HCT116 (cell line): Measurements from ENCODE around the gene INPP4A. TPM values are rescaled to one million over a fixed set of nuclear protein-coding genes. Genes with fewer than 3 reads are reported as not detected.

Experiments
- ATAC-seq: fragments of 200-7000 bp; cut with Tn5 transposase; 2 replicates; pipeline ENCODE4 v1.9.1; 2020; ENCODE audit warnings: mild to moderate bottlenecking, moderate library complexity
- BruUV-seq: library from RNA; stranded (reverse); fragments of 400-500 nt; replicated peaks from 2 replicates; lab custom pipeline; 2021; lab: Mats Ljungman, UMichigan
- CTCF ChIA-PET: fragments of 300-600 bp; sonication (Branson Sonifier 250); formaldehyde crosslinking; loops from one replicate; lab custom pipeline; 2021; ENCODE audit warnings: antibody characterized with exemption; lab: Charles Lee
- POLR2A ChIA-PET: fragments of 300-600, 350-600 bp; sonication (Branson Sonifier 250); formaldehyde crosslinking; loops from one replicate; lab custom pipeline; 2021; ENCODE audit warnings: antibody characterized with exemption; lab: Charles Lee
- RAD21 ChIA-PET, 2 experiments: fragments of 300-600 bp; sonication (Branson Sonifier 250); formaldehyde crosslinking; loops; one replicate each; lab custom pipeline; 2023; ENCODE audit warnings: low total read pairs in 2 of 2; ENCODE audit not compliant: uncharacterized antibody in 2 of 2, unreplicated experiment in 2 of 2, low non-redundant PET in 1 of 2; lab: Charles Lee
- DNase-seq: peaks from one replicate; pipeline ENCODE4 v3.0.0-alpha.2; 2010; ENCODE audit warnings: low read depth, low spot score
- H2AFZ ChIP-seq: fragments of 200-600 bp; shearing (Covaris generic), sonication (generic); 2 replicates; pipeline ENCODE4 v1.6.1; 2017; ENCODE audit warnings: low read depth, mixed run types, mixed read lengths, antibody characterized with exemption, low read length; ENCODE audit not compliant: poor library complexity, severe bottlenecking
- H3K27ac ChIP-seq: 2 replicates; pipeline ENCODE4 v1.5.1; 2012; ENCODE audit warnings: low read depth, low read length
- H3K27me3 ChIP-seq: fragments of 200-600 bp; sonication (generic); 2 replicates; pipeline ENCODE4 v1.6.1; 2016; ENCODE audit warnings: mixed run types, low read length, mixed read lengths; ENCODE audit not compliant: insufficient read depth
- H3K36me3 ChIP-seq, 2 experiments: fragments of 200-500 bp in 1 of 2; fragments of 200-600 bp in 1 of 2; sonication (Bioruptor generic) in 1 of 2; sonication (generic) in 1 of 2; 2 replicates each; pipeline versions ENCODE4 v1.5.1 to v1.6.1; 2014 to 2016; ENCODE audit warnings: low read length in 2 of 2, inconsistent platforms in 1 of 2, mixed read lengths in 1 of 2, mixed run types in 1 of 2; ENCODE audit not compliant: insufficient read depth in 2 of 2, control insufficient read depth in 1 of 2
- H3K4me1 ChIP-seq, 2 experiments: fragments of 200-600 bp in 1 of 2; sonication (generic) in 1 of 2; 2 replicates each; pipeline versions ENCODE4 v1.5.1 to v1.6.1; 2012 to 2017; ENCODE audit warnings: low read length in 2 of 2, inconsistent platforms in 1 of 2, mild to moderate bottlenecking in 1 of 2, mixed read lengths in 1 of 2, mixed run types in 1 of 2, moderate library complexity in 1 of 2; ENCODE audit not compliant: insufficient read depth in 2 of 2, control insufficient read depth in 1 of 2
- H3K4me2 ChIP-seq: fragments of 200-600 bp; sonication (generic); 2 replicates; pipeline ENCODE4 v1.6.1; 2017; ENCODE audit warnings: mixed run types, low read length, mixed read lengths
- H3K4me3 ChIP-seq, 2 experiments: fragments of 200-600 bp in 1 of 2; sonication (generic) in 1 of 2; replicated peaks in 1 of 2; 2 replicates each; pipeline ENCODE4 v1.5.1; 2011 to 2016; ENCODE audit warnings: low read length in 2 of 2, control low read depth in 1 of 2, low read depth in 1 of 2, mild to moderate bottlenecking in 1 of 2, mixed read lengths in 1 of 2, mixed run types in 1 of 2
- H3K79me2 ChIP-seq: fragments of 200-600 bp; sonication (generic); 2 replicates; pipeline ENCODE4 v1.6.1; 2017; ENCODE audit warnings: mild to moderate bottlenecking, mixed run types, low read length, moderate library complexity, mixed read lengths; ENCODE audit not compliant: insufficient read depth
- H3K9ac ChIP-seq: fragments of 200-600 bp; sonication (generic); 2 replicates; pipeline ENCODE4 v1.6.1; 2016; ENCODE audit warnings: low read length, mixed read lengths
- H3K9me2 ChIP-seq: fragments of 200-600 bp; sonication (generic), shearing (Covaris generic); 2 replicates; pipeline ENCODE4 v1.6.1; 2017; ENCODE audit warnings: mixed run types, mild to moderate bottlenecking, moderate library complexity; ENCODE audit not compliant: insufficient read depth
- H3K9me3 ChIP-seq, 2 experiments: fragments of 200-500 bp in 1 of 2; fragments of 200-600 bp in 1 of 2; sonication (Bioruptor generic) in 1 of 2; sonication (generic) in 1 of 2; 2 replicates each; pipeline ENCODE4 v1.6.1; 2014 to 2017; ENCODE audit warnings: low read length in 2 of 2, mixed read lengths in 2 of 2, inconsistent platforms in 1 of 2, low read depth in 1 of 2, mild to moderate bottlenecking in 1 of 2, mixed run types in 1 of 2, moderate library complexity in 1 of 2; ENCODE audit not compliant: control insufficient read depth in 1 of 2, insufficient read depth in 1 of 2
- H4K20me1 ChIP-seq: fragments of 200-600 bp; sonication (generic), shearing (Covaris generic); 2 replicates; pipeline ENCODE4 v1.6.1; 2017; ENCODE audit warnings: mixed run types, mild to moderate bottlenecking, moderate library complexity; ENCODE audit not compliant: insufficient read depth
- CBX3 ChIP-seq: IDR thresholded peaks from 2 replicates; pipeline ENCODE4 v1.6.1; 2012; ENCODE audit warnings: low read depth
- CEBPB ChIP-seq: IDR thresholded peaks from 2 replicates; pipeline ENCODE4 v1.6.1; 2012; ENCODE audit warnings: low read depth
- EGR1 ChIP-seq: IDR thresholded peaks from 2 replicates; pipeline ENCODE4 v1.6.1; 2012; ENCODE audit warnings: low read depth
- ELF1 ChIP-seq: IDR thresholded peaks from 2 replicates; pipeline ENCODE4 v1.6.1; 2012; ENCODE audit warnings: low read depth, borderline replicate concordance
- EZH2 ChIP-seq: fragments of 200-600 bp; sonication (generic); IDR thresholded peaks from 2 replicates; pipeline ENCODE4 v1.6.1; 2017; ENCODE audit warnings: antibody characterized with exemption, mixed run types
- EZH2phosphoT487 ChIP-seq: fragments of 200-600 bp; IDR thresholded peaks from 2 replicates; pipeline ENCODE4 v1.6.1; 2018; ENCODE audit warnings: antibody characterized with exemption, borderline replicate concordance
- JUND ChIP-seq: IDR thresholded peaks from 2 replicates; pipeline ENCODE4 v1.6.1; 2012
- RAD21 ChIP-seq: IDR thresholded peaks from 2 replicates; pipeline ENCODE4 v1.6.1; 2012; ENCODE audit warnings: low read depth, mild to moderate bottlenecking
- SIN3A ChIP-seq: IDR thresholded peaks from 2 replicates; pipeline ENCODE4 v1.6.1; 2012; ENCODE audit warnings: low read depth
- SRF ChIP-seq: IDR thresholded peaks from 2 replicates; pipeline ENCODE4 v1.6.1; 2012; ENCODE audit warnings: low read depth
- TCF7L2 ChIP-seq: IDR thresholded peaks from 2 replicates; pipeline ENCODE4 v1.7.0; 2011; ENCODE audit warnings: borderline replicate concordance, inconsistent platforms; ENCODE audit not compliant: insufficient read depth, insufficient read length; ENCODE audit errors: extremely low read depth
- ZFX ChIP-seq: fragments of 450-650 bp; IDR thresholded peaks from 2 replicates; pipeline ENCODE4 v1.6.1; 2017
- ZNF274 ChIP-seq: fragments of 200-500 bp; sonication (Bioruptor generic); IDR thresholded peaks from 2 replicates; pipeline ENCODE4 v1.6.1; 2014; ENCODE audit warnings: mild to moderate bottlenecking, low read depth, low read length, inconsistent platforms
- intact Hi-C: fragments of 100-400 bp; cut with micrococcal nuclease; formaldehyde crosslinking; loops from 2 replicates; pipeline ENCODE4 v1.10.0; 2022
- total RNA-seq: library from RNA; stranded (reverse); gene quantifications from one replicate; pipeline ENCODE4 v1.2.1, GENCODE V29; 2021; ENCODE audit not compliant: unreplicated experiment
- TF ChIP-seq, protein P1 (sequence below): IDR thresholded peaks from 2 replicates; pipeline ENCODE4 v1.6.1; 2012

INPP4A gene
- total RNA-seq, 1 experiment from 2014 or later = 18.5 TPM

DNA sequence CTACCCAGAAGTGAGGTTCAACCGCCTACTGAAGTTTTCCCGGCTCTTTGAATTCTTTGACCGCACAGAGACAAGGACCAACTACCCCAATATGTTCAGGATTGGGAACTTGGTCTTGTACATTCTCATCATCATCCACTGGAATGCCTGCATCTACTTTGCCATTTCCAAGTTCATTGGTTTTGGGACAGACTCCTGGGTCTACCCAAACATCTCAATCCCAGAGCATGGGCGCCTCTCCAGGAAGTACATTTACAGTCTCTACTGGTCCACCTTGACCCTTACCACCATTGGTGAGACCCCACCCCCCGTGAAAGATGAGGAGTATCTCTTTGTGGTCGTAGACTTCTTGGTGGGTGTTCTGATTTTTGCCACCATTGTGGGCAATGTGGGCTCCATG, 48.7 kb upstream of the INPP4A start:
- Histone ChIP-seq H3K9me3 (no peaks in the 10 kb centered on the region), H3K4me1 (no peaks in the 10 kb centered on the region), H3K27me3 (peaks cover 12% of the 10 kb centered on the region), H2AFZ (no peak overlapping the region), H3K4me2 (no peak overlapping the region), H3K9ac (no peak overlapping the region), H4K20me1 (no peaks in the 10 kb centered on the region), H3K4me3 (no peak overlapping the region), H3K9me2 (no peaks in the 10 kb centered on the region), H3K27ac (no peak overlapping the region), H3K79me2 (no peaks in the 10 kb centered on the region), H3K36me3 (no peaks in the 10 kb centered on the region)
- ChIA-PET CTCF (no interaction called here), RAD21 (no interaction called here), POLR2A (no interaction called here)
- DNase-seq (no peak), ATAC-seq (no peak)
- intact Hi-C loops = no loop called here
- no TSS peak for BruUV-seq
- TF ChIP-seq ZFX = no peak
- no peak for TF ChIP-seq EZH2
- TF ChIP-seq RAD21 = no peak
- TF ChIP-seq EGR1 = no peak
- TF ChIP-seq CBX3 = no peak
- TF ChIP-seq, protein P1, sequence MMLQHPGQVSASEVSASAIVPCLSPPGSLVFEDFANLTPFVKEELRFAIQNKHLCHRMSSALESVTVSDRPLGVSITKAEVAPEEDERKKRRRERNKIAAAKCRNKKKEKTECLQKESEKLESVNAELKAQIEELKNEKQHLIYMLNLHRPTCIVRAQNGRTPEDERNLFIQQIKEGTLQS = no peak
- TF ChIP-seq SIN3A = no peak
- TF ChIP-seq SRF = no peak

DNA sequence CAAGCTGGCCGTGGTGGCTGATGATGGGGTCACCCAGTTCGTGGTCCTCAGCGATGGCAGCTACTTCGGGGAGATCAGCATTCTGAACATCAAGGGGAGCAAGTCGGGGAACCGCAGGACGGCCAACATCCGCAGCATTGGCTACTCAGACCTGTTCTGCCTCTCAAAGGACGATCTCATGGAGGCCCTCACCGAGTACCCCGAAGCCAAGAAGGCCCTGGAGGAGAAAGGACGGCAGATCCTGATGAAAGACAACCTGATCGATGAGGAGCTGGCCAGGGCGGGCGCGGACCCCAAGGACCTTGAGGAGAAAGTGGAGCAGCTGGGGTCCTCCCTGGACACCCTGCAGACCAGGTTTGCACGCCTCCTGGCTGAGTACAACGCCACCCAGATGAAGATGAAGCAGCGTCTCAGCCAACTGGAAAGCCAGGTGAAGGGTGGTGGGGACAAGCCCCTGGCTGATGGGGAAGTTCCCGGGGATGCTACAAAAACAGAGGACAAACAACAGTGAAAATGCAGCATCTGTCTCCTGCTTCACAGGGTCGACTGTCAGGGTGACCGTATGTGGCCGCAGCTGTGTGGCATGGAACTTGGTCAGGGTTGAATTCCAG, 47.8 kb upstream of the INPP4A start:
- Histone ChIP-seq H3K79me2 (no peaks in the 10 kb centered on the region), H3K4me2 (no peak overlapping the region), H3K4me1 (no peaks in the 10 kb centered on the region), H3K9me2 (no peaks in the 10 kb centered on the region), H3K4me3 (no peak overlapping the region), H2AFZ (no peak overlapping the region), H3K27ac (no peak overlapping the region), H3K9ac (no peak overlapping the region)
- RAD21 ChIA-PET = no interaction called here
- CTCF ChIA-PET = no interaction called here
- POLR2A ChIA-PET = no interaction called here
- intact Hi-C loops = no loop called here
- no peak for TF ChIP-seq ELF1
- TF ChIP-seq SIN3A = no peak
- no peak for TF ChIP-seq SRF
- no peak for TF ChIP-seq EZH2
- TF ChIP-seq EZH2phosphoT487 = no peak
- no peak for TF ChIP-seq ZNF274
- no peak for TF ChIP-seq EGR1
- no peak for TF ChIP-seq TCF7L2
- TF ChIP-seq JUND = no peak
- no peak for TF ChIP-seq CEBPB
- TF ChIP-seq, protein P1 = no peak
- TF ChIP-seq, all 23 proteins: peak for 0
- Histone ChIP-seq H3K27me3 (peaks cover 19% of the 10 kb centered on the region), H4K20me1 (no peaks in the 10 kb centered on the region), H3K36me3 (no peaks in the 10 kb centered on the region), H3K9me3 (no peaks in the 10 kb centered on the region)
- BruUV-seq = no TSS peak
- ATAC-seq (no peak), DNase-seq (no peak)
